ENCODE measurements around the gene PPFIA4. TPM values are rescaled to one million over a fixed set of nuclear protein-coding genes. Genes with fewer than 3 reads are reported as not detected.
A peak's percentile ranks its signal among the peaks of the same experiment; 100 is the strongest.

The PPFIA4 gene
- 10 to 100 TPM; 78.8 to 79.9 TPM for total RNA-seq

DNA sequence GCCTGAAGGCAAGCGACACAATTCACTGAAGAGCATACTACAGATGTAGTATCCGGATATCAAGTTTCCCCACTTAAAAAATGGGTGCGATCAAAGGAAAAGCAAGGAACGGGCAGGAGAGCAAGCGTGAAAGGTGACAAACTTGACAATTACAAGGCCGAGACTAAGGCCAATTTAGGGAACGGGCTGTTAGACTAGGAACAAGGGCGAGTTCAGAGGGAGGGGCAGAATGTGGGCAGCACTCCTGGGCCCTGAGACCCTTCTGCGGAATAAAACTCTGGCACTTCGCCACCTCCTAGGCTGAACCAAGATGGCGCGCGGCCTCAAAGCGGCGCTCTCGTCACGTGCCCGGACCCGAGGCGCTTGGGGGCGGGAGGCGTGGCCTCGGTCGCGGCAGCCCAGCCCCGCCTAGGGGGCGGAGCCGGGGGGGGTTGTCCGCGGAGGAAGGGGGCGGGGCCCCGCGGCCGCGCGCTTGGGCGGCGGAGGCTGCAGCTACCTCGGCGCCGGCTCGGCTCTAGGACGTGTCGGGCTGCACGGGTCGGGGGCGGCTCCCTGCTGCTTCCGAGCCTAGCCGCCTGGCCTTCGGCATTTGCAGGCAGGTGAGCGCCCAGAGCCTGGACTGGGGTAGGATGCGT lies at the start of gene PPFIA4:
TSS of gene PPFIA4 (plus strand) at position 461 of the 635 bp plus-strand sequence. CDS start 12,518 bp downstream, outside the sequence.
- TF ChIP-seq CTCF (IDR thresholded peaks at IDR 0.05) = no peak
- Mint-ChIP-seq H3K4me1 (ENCODE audit: low read depth) (peaks cover 17% of the 10 kb centered on the region), H3K27ac (peak within 1 kb of the TSS; percentile 82), H3K9me3 (peaks cover 3% of the 10 kb centered on the region), H3K27me3 (peaks cover 10% of the 10 kb centered on the region), H3K4me3 (peak within 1 kb of the TSS; percentile 89), H3K36me3 (ENCODE audit: low read depth) (peaks cover 34% of the 10 kb centered on the region)
- ChIA-PET POLR2A (interaction anchor here (0.6 to 1.7 kb wide), 2 partner anchors 9 to 295 kb away, joined by 3 to 11 read pairs; no protein-coding TSS in a partner anchor), CTCF (interaction anchor here (1.0 to 5.8 kb wide), 2 partner anchors 9 to 14 kb away, joined by 3 to 54 read pairs; no protein-coding TSS in a partner anchor)
- ATAC-seq (peak; percentile 97), DNase-seq (peak; percentile 92)
- intact Hi-C loops (cut with micrococcal nuclease) = no loop called here

DNA sequence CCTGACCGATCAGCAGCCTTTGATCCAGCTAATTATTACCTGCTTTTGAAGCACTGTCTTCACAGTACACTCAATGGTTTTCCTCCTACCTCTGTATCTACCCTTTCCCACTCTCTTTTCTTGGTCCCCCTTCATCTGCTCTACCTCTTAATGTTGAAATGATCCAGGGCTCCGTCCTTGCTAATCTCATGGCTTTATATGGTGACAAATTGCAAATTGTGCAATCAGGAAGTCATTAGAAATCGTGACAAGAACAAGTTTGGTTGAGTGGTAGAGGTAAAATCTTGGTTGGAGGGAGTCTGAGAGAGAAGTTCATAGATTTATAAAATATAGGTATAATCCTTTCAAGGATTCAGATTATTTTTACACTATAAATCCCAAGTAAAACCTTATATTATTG lies 49.7 kb upstream of the PPFIA4 start:
- Mint-ChIP-seq H3K36me3 (ENCODE audit: low read depth) (no peaks in the 10 kb centered on the region), H3K27me3 (peaks cover 21% of the 10 kb centered on the region), H3K4me1 (ENCODE audit: low read depth) (no peaks in the 10 kb centered on the region), H3K27ac (no peak overlapping the region), H3K9me3 (no peaks in the 10 kb centered on the region), H3K4me3 (no peak overlapping the region)
- POLR2A ChIA-PET = interaction anchor here (0.6 kb wide), 1 partner anchor 269 kb away, joined by 4 read pairs; no protein-coding TSS in a partner anchor
- CTCF ChIA-PET = interaction anchor here (2.7 kb wide), 1 partner anchor 22 kb away, joined by 9 read pairs; no protein-coding TSS in a partner anchor
- no peak for DNase-seq
- intact Hi-C loops (cut with micrococcal nuclease) = no loop called here
- ATAC-seq = no peak
- no peak for TF ChIP-seq CTCF (IDR thresholded peaks at IDR 0.05)

DNA sequence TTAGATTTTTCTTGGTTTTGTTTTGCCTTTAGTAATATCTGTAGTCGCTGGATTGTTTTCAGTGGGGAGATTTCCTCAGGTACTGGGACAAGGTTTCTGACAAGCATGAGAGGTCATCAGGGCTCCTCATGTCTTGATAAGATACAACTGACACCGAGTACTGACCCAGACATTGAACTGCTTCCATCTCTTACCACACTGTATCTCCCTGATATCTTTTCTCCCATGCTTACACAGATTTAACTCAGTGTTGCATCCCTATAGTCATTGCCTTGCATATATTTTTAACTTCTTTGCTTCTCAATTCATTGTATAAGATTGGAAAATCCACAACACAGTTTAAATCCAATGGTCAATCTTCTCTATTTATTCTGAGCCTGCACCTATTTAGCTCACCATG lies 46.8 kb upstream of the PPFIA4 start:
- no peaks in the 10 kb centered on the region for H3K4me1 Mint-ChIP-seq (ENCODE audit: low read depth)
- ChIA-PET POLR2A (no interaction called here), CTCF (no interaction called here)
- H3K27me3 Mint-ChIP-seq = peaks cover 21% of the 10 kb centered on the region
- no peak overlapping the region for H3K27ac Mint-ChIP-seq
- ATAC-seq = no peak
- H3K4me3 Mint-ChIP-seq = no peak overlapping the region
- no peaks in the 10 kb centered on the region for H3K36me3 Mint-ChIP-seq (ENCODE audit: low read depth)
- no peak for TF ChIP-seq CTCF (IDR thresholded peaks at IDR 0.05)
- DNase-seq = no peak
- H3K9me3 Mint-ChIP-seq = no peaks in the 10 kb centered on the region
- intact Hi-C loops (cut with micrococcal nuclease) = no loop called here

GRCh38 chr1:202981939-202982338 lies 44.4 kb upstream of the PPFIA4 start:
- no peak for TF ChIP-seq CTCF (IDR thresholded peaks at IDR 0.05)
- no peak for ATAC-seq
- Mint-ChIP-seq H3K36me3 (ENCODE audit: low read depth) (no peaks in the 10 kb centered on the region), H3K9me3 (no peaks in the 10 kb centered on the region), H3K4me1 (ENCODE audit: low read depth) (no peaks in the 10 kb centered on the region), H3K4me3 (no peak overlapping the region), H3K27ac (no peak overlapping the region), H3K27me3 (peaks cover 18% of the 10 kb centered on the region)
- no peak for DNase-seq
- ChIA-PET POLR2A (interaction anchor here (1.1 kb wide), 1 partner anchor 325 kb away, joined by 4 read pairs; no protein-coding TSS in a partner anchor), CTCF (interaction anchor here (0.7 to 1.7 kb wide), 3 partner anchors 8 to 17 kb away, joined by 5 to 9 read pairs (median 5); no protein-coding TSS in a partner anchor)
- intact Hi-C loops (cut with micrococcal nuclease) = no loop called here
